NCI-H510A treated with DMSO at 0.1 percent for 48 hours (cell line): ENCODE results near the gene OSM.

Source experiments
- DNase-seq: peaks from one replicate; lab custom pipeline; 2025; lab: John Stamatoyannopoulos, UW

The OSM gene

DNA sequence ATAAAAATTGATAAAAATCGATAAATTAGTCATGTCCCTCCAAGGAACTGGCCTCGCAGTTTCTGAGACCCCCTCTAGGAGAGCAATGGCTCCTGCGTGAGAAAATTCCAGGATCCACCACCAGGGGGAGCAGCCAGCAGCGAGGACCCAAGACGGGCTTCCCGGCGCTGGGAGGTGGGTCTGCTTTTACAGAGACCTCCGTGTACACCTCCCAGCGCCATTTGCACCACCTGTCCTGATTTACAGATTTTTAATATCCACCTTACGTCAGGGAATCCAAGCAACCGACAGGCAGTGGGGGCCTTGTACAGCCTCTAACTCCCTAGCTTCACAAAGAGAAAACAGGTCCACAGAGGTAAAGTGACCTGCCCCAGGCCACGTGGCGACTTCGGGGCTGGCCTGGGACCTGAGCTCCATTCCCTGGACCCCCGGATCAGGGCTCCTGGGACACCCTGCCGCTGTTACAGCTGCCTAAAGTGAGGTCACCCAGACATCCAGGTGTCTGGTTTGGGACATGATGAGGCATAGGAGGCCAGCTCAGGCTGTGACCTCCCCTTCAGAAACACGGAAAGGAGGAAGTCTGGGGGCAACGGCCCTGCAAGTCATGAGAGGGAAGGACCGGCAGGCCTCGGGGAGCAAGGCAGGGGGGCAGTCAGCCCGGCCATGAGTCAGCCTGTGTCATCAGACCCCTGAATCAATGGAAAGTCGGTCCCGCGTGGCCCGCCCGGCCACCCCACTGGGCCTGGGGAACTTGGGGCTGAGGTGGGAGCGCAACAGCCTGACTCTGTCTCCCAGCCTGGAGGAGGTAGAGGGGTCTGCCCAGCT lies 3.5 kb downstream of the OSM start:
- DNase-seq, result peak; percentile 5

DNA sequence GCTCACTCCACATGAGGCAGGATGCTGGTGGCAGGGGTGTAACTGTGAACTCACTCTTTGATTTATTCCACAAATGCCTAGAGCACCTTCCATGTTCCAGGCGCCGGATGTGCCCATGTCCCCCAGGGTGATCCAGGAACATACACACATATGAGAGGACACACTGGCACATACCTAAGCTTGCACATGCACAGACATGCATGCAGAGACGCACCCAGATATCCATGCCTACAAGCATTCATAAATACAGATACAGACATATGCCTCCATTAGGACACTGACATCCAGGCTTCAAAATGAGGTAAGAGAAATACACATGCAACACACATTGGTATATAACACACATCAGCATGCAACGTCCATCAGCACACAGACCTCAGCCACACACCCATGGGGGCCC lies 4.5 kb downstream of the OSM start:
- no peak for DNase-seq

DNA sequence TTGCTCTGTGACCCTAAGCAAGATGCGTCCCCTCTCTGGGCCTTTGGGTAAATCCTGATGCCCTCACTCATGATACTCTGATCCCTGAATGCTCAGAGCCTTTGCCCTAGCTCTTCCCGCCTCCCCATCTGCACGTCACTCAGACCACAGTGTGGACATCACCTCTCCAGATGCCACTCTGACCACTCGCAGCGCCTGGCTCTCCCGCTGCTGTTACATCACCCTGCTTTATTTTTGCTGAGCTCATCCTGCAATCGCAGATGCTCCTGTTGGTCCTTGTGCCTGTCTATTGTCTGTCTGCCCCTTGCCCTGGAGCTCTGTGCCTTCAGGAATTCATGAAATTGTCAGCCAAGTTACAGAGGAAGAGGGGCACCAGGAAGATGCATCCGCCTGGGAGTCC lies 5.5 kb downstream of the OSM start:
- no peak for DNase-seq

DNA sequence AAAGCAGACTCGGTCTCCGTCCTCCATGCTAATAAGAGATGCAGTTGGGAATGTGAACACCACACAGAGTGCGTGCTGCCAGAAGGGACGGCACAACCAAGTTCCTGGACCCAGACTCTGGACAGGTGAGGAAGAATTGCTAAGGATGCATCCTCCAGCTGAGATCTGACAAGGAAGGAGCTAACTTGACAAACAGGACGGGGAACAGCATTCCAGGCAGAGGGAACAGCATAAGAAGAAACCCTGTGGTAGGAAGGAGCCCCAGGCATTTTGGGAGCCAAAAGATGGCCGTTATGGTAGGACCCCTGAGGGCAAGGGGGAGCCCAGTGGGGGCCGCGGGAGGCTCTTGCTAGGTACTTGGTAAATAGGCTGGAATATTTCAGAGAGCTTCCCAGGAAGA lies 6.0 kb downstream of the OSM start:
- no peak for DNase-seq

DNA sequence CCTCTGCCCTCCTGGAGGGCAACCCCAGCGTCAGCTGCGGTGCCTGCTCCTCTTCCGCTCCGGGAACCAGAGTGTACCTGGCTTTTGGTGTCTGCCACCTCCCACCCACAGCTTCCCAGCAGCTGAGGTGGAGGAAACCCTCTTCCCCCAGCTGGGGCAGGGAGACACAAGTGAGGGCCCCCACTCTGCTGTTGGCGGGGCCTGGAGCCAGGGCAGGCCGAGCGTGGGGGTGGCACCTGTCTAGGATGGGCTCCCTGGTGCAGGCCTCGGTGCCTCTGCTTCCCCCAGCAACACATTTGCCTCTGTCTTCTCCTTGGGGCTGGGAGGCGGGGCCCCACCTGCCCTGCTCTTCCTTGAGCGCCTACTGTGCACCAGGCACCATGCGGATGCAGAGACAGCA lies 6.4 kb downstream of the OSM start:
- no peak for DNase-seq

DNA sequence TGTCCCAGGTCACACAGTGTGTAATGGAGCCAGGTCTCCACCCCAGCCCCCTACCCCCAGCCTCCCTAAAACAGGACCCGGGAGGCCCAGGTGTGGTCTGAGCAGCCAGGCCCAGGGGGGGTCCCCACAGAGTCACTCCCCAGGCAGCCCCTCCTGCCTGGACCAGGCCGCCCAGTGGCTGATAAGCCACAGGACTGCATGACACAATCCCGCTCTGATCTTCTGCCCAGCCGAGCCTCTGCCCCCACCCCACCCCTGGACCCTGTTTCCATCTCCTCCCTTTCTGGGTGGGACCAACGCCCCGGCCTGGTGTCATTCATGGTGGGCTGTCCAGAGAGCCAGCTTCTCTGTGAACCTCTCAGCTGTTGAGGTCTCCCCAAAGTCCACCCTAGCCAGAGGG lies 12.3 kb downstream of the OSM start:
- no peak for DNase-seq

DNA sequence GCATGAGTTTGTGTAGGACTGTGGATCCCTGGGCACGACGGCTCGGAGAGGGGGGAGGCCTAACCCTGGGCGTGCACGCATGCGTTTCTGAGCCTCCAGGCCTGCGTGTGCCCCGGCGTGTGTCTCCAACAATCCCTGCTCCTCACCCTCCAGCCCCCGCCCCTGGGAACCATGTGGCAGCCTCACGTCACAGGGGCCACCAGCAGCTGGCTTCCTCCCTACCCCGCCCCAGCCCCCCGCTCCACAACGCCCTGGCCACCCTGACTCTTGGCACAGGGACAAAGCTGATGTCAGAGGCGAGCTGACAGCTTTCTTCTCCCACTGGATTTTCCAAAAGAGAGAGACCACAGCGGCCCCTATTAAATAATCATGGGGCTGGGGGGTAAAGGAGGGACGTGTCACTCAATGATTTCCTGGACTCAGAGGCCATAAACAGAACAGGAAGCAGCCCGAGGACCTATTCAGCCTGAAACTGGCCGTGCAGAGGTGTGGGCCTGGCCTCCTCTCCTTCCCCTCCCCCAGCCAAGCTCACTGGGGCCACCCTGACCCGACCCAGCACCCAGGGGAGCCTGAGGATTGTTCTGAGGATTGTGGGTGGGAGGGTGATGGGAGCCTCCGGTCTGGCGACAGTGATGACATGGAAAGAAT lies 13.3 kb downstream of the OSM start:
- DNase-seq, result peak; percentile 50

DNA sequence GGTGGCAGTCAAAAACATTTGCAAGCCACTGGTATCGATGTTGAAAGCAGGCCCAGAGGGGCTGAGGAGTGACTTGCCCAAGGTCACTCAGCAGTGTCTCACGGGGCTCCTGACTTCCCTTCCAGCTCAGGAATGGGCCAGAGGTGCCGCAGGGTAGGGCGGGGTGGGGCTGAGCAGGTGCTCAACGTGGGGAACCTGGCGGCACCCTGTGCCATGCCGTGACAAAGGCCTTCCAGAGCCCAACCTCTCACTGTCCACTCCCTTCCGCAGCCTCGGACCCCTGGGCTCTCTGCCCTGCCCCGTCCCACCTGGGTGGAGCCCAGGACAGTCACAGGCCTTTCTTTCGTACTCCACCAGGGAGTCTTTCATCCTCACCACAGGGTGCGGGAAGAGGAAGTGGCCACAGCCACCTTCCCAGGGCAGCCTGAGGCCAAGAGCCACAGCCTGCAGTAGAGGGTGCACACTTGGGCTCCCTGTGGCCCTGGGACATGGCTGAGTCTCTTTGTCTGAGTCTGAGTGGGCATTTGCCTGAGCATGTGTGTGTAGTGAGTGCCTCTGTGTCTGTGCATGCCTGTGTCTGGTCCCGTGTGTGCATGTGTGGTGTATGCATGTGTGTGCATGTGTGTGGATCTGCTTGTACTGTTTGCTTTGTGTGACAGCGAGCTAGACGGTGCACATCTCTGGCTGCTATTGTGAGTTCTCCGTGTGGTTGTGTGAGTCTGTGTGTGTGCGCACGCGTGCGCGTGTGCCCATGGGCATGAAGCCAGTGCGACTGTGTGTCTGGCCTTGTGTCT lies 14.0 kb downstream of the OSM start:
- DNase-seq, result no peak

DNA sequence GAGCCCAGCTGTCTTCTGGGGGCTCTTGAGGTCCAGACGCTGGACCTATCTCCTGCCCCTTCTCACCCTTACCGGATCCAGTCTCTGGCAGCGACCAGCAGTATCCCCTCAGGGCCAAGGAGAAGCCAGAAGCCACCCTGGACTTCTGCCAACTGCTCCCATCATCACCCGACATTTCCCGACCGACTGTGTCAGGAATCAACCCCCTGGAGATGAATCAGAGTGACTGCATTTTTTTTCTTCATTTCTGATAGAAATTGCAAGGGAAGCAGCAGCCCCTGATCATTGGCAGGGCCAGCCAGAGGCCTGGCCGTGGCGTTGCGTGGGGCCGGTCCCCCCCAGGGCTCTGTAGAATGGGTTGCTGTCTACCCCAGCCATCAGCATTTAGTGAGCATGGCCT lies 14.9 kb downstream of the OSM start:
- no peak for DNase-seq

DNA sequence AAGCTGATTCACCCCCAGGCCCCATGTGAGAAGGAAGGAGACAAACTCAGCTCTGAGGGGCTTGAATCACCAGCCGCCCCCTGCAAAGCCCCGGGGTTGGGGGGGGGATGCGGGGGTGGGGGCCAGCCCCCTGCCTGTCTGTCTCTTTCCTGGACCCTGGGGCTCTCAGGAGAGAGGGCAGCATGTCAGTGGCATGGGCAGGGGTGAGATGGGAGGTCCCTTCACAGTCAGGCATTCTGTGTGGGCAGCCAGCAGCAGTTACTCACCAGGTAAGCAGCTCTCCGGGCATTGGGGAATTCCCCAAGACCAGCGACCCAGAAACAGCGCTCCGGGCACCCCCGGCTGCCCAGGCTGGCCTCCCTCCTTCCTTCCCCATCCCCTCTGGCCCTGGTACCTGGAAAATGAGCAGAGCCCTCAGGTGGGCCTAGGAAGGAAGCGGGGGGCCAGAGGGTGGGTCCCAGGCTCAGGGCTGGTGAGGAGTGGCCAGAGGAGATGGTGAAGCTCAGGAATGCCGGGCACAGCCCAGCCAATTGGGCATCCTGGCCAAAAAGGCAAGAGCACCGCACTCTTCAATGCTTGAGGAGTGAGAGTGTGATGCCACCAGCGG lies 15.9 kb downstream of the OSM start:
- no peak for DNase-seq

DNA sequence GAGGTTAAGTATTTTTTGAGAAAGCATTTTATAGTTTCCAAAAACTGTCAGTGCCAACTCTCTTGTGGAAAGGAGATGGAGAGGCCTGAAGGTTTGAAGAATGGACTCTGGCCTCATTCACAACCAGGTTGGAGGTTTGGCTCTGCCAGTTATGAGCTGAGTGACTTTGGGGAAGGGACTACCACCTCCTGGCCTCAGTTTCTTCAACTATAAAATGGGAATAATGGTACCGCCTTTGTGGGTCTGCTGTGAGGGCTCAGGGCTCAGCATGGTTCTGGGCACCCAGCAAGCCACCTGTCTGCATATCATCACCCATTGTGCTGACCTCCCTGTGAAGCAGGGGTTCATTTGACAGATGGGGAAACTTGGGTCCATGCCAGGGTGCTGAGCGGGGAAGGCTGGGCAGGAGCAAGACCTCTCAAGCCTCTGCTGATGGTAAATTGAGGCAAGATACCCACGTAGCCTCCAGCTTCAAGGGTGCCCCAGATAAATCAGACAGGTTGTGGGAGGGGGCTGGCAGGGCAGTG lies 16.5 kb downstream of the OSM start:
- DNase-seq, result no peak

DNA sequence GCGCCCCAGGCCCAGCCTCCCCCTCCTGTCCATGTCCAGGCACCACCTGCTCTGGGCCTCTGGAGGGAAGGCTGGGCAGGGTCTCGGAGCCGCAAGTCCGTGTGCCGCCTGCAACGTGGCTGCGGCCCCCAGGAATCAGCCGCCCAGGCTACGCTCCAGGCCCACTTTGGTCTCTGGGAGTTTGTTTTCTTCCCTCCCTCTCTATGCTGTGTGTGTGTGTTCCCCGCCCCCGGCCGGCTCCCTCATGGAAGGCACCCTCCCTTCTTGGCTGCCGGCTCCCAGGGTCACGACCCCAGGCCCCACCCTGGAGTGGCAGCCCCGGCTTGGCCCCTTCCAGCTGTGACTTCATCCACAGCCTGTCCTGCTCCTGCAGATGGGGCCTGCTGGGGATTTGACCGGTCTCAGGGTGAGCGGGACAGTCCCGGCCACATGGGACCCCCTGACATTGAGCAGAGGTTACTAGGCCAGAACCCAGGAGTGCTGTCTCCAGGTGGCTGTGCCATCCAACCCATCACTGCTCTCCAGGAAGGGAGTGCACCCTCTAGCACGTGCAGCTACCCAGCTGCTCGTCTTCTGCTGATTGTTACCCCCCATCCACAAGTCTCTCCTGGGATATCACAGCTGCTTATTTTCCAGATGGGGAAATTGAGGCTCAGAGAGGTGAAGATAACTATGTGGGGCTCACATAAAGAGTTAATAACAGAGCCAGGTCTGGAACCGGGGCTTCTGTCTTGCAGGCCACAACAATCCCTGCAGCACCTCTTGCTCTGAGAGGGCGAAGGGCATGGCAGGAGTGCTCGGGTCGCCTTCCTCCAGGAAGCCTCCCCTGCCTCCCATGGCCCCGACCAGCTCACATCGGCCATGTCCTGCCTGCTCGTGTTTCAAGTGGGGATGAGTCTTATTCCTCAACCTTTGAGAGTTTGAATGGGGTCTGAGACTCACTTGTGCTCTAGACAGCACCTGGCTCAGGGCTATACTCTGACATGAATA lies 17.3 kb downstream of the OSM start:
- no peak for DNase-seq

DNA sequence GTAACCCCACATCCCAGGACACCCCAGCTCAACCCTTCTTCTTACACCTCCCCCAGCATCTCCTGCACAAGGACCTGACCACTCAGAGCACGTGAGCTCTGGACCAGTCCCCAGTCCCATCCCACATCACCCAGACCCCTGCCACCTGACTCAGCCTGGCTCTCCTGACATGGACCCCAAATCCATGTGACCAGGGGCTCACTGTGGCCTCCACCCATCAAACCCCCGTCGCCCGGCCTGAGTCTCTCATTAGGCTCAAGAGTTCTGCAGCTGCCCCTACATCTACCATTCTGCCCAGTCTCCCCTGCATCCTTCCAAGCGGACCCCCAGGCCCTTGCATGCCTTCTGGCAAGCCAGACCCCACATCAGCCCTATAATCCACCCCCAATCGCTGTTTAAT lies 18.2 kb downstream of the OSM start:
- no peak for DNase-seq

DNA sequence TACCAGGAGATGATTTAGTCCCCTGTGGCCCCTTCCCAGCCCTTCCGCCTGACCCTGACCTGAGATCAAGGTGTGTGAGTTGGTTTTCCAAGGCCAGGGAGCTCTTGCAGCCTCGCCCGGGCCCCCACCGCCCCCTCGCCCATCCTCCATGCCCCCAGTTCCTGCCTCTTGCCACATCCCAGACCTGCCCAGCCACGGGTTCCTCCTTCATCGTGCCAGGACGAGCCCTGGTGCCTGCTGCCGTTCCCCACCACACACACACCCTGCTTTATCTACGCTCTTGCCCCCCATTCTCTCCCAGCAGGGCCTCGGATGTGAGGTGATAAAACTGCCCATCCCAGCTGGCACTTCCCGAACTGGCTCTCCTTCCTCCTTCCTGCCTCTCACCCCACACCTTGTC lies 18.7 kb downstream of the OSM start:
- DNase-seq, result no peak

DNA sequence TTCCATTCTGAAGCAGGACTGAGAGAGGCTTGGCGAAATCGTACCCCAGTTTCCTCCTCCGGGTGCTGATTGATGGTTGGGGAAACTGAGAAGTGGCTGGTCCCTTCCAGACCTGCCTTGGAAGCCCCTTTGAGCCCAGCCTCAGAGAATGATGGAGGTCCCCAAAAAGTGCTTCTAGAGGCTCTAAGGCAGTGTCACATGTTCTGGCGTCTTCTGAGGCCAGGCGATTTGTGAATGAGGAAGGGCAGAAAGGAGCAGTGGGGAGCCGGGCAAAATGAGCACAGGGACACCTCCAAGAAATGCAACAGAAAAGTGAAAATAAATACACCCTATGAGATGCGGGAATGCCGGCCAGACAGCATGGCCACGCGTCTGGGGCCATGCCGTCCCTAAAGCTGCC lies 19.1 kb downstream of the OSM start:
- no peak for DNase-seq

DNA sequence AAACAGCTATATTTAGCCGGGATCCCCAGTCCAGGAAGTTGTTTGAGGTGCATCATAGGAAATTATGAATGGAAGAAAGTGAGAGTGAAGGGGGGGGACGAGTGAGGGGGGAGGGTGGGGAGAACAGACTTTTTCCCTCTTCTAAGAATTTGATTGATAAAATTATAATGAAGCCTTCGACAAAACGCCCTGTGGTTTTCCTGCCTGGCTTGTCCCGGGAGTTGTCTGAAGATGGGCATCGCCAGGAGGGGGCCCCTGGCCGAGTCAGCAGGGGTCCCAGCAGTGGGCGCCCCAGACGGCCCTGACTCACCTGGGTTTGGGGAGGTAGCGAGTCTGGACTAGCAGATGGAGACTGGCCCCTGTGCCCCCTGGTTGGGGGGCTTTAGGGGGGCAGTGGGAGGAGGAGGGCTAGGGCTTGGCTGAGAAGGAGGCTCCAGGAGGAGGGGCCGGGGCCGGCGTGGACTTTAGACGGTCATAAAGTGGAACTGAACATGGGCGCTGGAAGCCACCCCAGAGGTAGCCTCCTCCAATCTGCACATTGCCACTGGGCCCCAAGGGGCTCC lies 19.8 kb downstream of the OSM start:
- no peak for DNase-seq

DNA sequence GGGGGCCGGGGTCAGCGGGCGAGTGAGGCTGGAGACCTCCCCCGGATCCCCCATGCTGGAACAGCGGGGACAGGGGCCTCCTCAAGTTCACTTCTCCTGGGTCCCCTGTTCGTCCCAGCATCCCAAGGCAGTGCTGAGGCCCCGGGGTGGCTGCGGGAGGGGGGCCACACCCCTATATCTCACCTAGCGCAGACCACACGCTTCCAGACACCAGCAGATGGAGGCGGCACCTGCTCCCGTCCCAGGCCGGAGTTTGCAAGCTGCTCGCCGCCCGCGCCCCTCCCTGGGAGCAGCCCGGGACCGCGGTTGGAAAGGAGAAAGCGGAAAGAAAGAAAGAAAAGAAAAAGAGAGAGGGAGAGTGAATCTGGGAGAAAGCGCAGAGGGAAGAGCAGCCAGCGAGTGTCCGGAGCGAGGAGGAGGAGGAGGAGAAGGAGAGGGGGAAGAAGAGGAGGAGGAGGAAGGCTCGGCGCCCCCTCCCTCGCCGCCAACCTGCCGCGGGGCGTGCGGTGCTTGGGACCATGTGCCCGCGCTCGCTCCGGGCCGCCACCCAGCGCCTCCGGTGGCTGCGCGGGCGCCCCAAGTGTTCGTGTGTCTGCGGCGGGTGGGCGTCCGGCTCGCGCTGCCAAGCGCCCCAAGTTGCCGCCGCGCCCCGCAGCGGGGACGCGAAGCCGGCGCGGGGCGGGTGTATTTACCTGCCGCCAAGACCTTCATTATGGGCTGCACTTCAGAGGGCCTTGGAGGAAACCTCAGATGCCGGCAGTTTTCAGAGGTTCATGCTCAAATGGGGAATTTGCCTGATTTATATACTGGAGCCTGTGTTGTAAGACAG lies 20.5 kb downstream of the OSM start, which contains the start of gene LIF:
Gene LIF, minus strand, starts transcription at position 775 of the 829 bp plus-strand sequence. Its CDS starts 64 bp downstream, at position 711.
- DNase-seq, result peak; percentile 46

DNA sequence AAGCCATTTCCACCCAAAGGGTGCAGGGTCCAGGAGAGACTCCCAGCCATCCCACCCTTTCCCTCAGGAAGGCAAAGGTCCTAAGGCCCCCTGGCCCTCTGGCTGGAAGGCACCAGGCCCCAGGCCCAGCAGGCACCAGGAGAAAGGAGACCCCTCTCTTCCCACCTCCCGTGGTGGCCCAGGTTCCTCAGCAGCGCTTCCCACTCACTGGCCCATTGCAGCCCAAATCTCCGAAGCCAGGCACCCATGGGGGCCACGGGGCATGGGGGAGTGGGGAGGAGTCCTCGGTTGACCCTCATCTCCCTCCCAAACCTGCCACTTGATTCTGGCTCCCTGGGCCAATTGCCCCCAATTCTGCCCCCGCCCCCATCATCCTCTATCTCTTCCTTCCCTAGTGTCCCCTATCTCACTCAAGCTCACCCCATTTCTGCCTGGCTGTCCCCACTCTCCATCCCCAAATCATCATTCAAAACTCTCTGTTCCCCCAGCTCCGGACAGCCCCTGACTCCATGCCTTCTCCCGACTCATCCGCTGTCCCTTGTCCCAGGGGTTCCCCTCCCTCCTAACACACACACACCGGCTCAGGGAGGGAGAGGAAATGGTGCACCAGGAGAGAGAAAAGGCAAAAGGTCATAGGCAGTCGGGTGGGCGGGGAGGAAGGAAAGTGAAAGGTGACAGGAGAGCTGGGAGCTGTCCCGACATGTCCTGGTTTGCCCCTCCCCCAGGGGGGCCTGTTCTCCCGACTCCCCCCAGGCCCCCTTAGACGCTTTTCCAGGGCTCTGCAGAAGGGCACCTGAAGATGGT lies 21.3 kb downstream of the OSM start:
- DNase-seq, result no peak

DNA sequence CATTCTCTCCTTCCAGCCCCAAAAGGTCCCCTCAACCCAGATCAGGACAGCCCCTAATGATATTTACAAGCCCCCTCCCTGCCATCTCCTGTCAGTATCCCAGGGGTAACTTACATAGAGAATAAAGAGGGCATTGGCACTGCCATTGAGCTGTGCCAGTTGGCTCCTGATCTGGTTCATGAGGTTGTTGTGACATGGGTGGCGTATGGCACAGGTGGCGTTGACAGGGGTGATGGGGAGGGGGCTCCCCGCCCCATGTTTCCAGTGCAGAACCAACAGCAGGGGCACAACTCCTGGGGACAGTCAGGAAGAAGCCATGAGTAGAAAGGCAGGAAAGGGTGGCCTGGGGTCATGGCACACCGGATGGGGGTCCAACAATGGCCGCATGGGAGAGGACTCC lies 22.0 kb downstream of the OSM start:
- DNase-seq, result no peak
